ENCODE results near the gene FOXA1.

DNA sequence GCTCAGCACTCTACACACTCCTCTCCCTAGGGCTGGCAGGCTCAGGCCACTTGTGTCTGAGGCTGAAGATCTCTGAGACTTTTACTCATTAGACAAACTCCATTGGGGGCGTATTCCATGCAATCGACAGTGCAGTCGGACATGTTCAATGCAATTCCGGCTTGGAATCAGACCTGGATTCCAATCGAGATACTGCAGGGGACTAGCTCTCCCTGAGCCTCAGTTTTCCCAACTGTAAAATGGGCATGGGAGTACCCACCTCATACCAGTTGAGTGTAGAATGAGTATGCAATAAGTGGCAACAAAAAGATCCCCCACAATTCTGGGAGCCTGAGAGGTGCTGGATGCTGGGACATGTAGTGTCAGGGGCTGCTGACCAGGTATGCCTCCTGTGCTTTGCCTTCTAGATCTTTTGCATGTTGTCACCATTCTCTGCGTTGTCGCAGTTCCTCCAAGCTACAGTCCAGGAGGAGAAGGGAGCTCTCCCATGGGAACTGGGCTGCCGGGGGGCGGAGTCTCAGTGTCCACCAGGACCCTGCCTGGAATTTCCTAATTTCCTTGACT, 8.7 kb upstream of the FOXA1 start:
- TF ChIP-seq, protein P1, sequence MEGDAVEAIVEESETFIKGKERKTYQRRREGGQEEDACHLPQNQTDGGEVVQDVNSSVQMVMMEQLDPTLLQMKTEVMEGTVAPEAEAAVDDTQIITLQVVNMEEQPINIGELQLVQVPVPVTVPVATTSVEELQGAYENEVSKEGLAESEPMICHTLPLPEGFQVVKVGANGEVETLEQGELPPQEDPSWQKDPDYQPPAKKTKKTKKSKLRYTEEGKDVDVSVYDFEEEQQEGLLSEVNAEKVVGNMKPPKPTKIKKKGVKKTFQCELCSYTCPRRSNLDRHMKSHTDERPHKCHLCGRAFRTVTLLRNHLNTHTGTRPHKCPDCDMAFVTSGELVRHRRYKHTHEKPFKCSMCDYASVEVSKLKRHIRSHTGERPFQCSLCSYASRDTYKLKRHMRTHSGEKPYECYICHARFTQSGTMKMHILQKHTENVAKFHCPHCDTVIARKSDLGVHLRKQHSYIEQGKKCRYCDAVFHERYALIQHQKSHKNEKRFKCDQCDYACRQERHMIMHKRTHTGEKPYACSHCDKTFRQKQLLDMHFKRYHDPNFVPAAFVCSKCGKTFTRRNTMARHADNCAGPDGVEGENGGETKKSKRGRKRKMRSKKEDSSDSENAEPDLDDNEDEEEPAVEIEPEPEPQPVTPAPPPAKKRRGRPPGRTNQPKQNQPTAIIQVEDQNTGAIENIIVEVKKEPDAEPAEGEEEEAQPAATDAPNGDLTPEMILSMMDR (IDR thresholded peaks at IDR 0.05), result no peak
- TF ChIP-seq POLR2A (IDR thresholded peaks at IDR 0.05) (no peak), EP300 (IDR thresholded peaks at IDR 0.05) (no peak)
